CD4-positive, alpha-beta T cell (primary cell): ENCODE data around the gene NLK. TPM values are rescaled to one million over a fixed set of nuclear protein-coding genes. Genes with fewer than 3 reads are reported as not detected.

Source experiments
- ATAC-seq: fragments of 200-7000 bp; cut with Tn5 transposase; one replicate; pipeline ENCODE4 v1.10.0; 2022; ENCODE audit warnings: mild to moderate bottlenecking; ENCODE audit not compliant: poor library complexity
- CTCF ChIA-PET: fragments of 350-600 bp; sonication (Branson Sonifier 250); formaldehyde crosslinking; loops from one replicate; lab custom pipeline; 2021; ENCODE audit warnings: antibody characterized with exemption, inconsistent platforms; lab: Charles Lee
- POLR2A ChIA-PET: fragments of 350-600 bp; sonication (Branson Sonifier 250); formaldehyde crosslinking; loops from one replicate; lab custom pipeline; 2021; ENCODE audit warnings: antibody characterized with exemption, inconsistent platforms; lab: Charles Lee
- DNase-seq, 14 experiments: peaks; one replicate each; pipeline ENCODE4 v3.0.0-alpha.2; 2013 to 2020; ENCODE audit warnings: mixed read lengths in 2 of 14
- H3K27ac ChIP-seq, 2 donors: one replicate each; pipeline versions ENCODE4 v1.5.1 to v1.7.0; 2013; ENCODE audit warnings: low read length in 2 of 2, low read depth in 1 of 2, mild to moderate bottlenecking in 1 of 2
- H3K27me3 ChIP-seq, 2 experiments: 1 replicate in 1 of 2; 2 replicates in 1 of 2; pipeline versions ENCODE4 v1.6.1 to v1.7.0; 2013; ENCODE audit warnings: low read length in 2 of 2, control low read depth in 1 of 2, mild to moderate bottlenecking in 1 of 2, moderate library complexity in 1 of 2; ENCODE audit not compliant: insufficient read depth in 2 of 2, control insufficient read depth in 1 of 2
- H3K36me3 ChIP-seq: one replicate; pipeline ENCODE4 v1.6.1; 2013; ENCODE audit warnings: low read length, control low read depth; ENCODE audit not compliant: insufficient read depth
- H3K4me1 ChIP-seq: one replicate; pipeline ENCODE4 v1.6.1; 2013; ENCODE audit warnings: low read length, control low read depth; ENCODE audit not compliant: insufficient read depth
- H3K4me3 ChIP-seq: one replicate; pipeline ENCODE4 v1.5.1; 2013; ENCODE audit warnings: mild to moderate bottlenecking, low read length, moderate library complexity
- H3K9me3 ChIP-seq, 2 experiments: 1 replicate in 1 of 2; 2 replicates in 1 of 2; pipeline versions ENCODE4 v1.6.1 to v1.7.0; 2013; ENCODE audit warnings: low read length in 2 of 2, mild to moderate bottlenecking in 2 of 2, control low read depth in 1 of 2, moderate library complexity in 1 of 2; ENCODE audit not compliant: control insufficient read depth in 1 of 2, insufficient read depth in 1 of 2
- H3K27ac Mint-ChIP-seq: one replicate; pipeline ENCODE4 v1.8.0; 2020; ENCODE audit warnings: mixed read lengths
- H3K27me3 Mint-ChIP-seq: one replicate; pipeline ENCODE4 v1.8.0; 2021; ENCODE audit warnings: mixed read lengths
- H3K36me3 Mint-ChIP-seq: one replicate; pipeline ENCODE4 v1.8.0; 2021; ENCODE audit warnings: low read depth, mixed read lengths
- H3K4me1 Mint-ChIP-seq: one replicate; pipeline ENCODE4 v1.8.0; 2021; ENCODE audit warnings: low read depth, mixed read lengths
- H3K4me3 Mint-ChIP-seq: one replicate; pipeline ENCODE4 v1.8.0; 2020; ENCODE audit warnings: mild to moderate bottlenecking, mixed read lengths
- H3K9me3 Mint-ChIP-seq: one replicate; pipeline ENCODE4 v1.8.0; 2020; ENCODE audit warnings: mixed read lengths
- intact Hi-C, 2 experiments: fragments of 100-400 bp; cut with DNase I in 1 of 2; cut with micrococcal nuclease in 1 of 2; formaldehyde crosslinking; loops; one replicate each; pipeline versions ENCODE4 v1.15.1 to v1.9.0; 2023 to 2025; cut with DNase I, micrococcal nuclease
- total RNA-seq, 174 experiments: library from RNA in 2 of 174; stranded (reverse) in 2 of 174; gene quantifications; one replicate each; pipeline ENCODE4 v1.2.3 and lab custom pipeline; 2021 to 2026
- TF ChIP-seq, protein P1 (sequence below): fragments of 200-600 bp; IDR thresholded peaks from one replicate; pipeline ENCODE4 v1.8.0; 2022; ENCODE audit warnings: antibody characterized with exemption, mild to moderate bottlenecking

The NLK gene
- total RNA-seq, 2 experiments from 2014 or later, result 6.8 to 7.7 TPM

DNA sequence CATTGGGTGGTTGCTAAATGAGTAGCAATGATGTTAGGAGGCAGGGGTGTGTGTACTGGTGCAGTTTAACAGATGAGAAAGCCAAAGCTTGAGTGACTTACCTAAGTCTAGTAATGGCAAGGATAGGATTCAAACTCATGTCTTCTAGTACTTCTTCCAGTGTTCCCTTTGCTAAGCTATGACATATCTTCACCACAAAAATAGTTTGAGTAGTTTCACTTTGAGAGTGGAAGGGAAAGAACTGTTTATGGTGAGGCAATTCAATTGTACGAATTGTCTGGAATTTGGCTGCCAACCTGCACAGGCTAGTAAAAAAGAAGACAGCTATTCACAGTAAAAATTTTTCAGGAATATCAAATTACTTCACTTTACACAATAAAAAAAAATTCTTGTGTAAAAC lies 138.0 kb downstream of the NLK start:
- Mint-ChIP-seq H3K27ac (no peak overlapping the region), H3K4me1 (no peaks in the 10 kb centered on the region), H3K27me3 (no peaks in the 10 kb centered on the region), H3K36me3 (peaks cover 55% of the 10 kb centered on the region), H3K9me3 (no peaks in the 10 kb centered on the region), H3K4me3 (no peak overlapping the region)
- H3K4me1 ChIP-seq, result no peaks in the 10 kb centered on the region
- H3K27me3 ChIP-seq, result no peaks in the 10 kb centered on the region
- POLR2A ChIA-PET, result interaction anchor here (0.6 kb wide), 1 partner anchor 15 kb away, joined by 3 read pairs; no protein-coding TSS in a partner anchor
- intact Hi-C loops, result no loop called here
- H3K4me3 ChIP-seq, result no peak overlapping the region
- no peak for DNase-seq
- TF ChIP-seq, protein P1, sequence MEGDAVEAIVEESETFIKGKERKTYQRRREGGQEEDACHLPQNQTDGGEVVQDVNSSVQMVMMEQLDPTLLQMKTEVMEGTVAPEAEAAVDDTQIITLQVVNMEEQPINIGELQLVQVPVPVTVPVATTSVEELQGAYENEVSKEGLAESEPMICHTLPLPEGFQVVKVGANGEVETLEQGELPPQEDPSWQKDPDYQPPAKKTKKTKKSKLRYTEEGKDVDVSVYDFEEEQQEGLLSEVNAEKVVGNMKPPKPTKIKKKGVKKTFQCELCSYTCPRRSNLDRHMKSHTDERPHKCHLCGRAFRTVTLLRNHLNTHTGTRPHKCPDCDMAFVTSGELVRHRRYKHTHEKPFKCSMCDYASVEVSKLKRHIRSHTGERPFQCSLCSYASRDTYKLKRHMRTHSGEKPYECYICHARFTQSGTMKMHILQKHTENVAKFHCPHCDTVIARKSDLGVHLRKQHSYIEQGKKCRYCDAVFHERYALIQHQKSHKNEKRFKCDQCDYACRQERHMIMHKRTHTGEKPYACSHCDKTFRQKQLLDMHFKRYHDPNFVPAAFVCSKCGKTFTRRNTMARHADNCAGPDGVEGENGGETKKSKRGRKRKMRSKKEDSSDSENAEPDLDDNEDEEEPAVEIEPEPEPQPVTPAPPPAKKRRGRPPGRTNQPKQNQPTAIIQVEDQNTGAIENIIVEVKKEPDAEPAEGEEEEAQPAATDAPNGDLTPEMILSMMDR, result no peak
- ATAC-seq, result no peak
- no peaks in the 10 kb centered on the region for H3K9me3 ChIP-seq
- H3K27ac ChIP-seq, result no peak overlapping the region
- CTCF ChIA-PET, result no interaction called here
- no peaks in the 10 kb centered on the region for H3K36me3 ChIP-seq

DNA sequence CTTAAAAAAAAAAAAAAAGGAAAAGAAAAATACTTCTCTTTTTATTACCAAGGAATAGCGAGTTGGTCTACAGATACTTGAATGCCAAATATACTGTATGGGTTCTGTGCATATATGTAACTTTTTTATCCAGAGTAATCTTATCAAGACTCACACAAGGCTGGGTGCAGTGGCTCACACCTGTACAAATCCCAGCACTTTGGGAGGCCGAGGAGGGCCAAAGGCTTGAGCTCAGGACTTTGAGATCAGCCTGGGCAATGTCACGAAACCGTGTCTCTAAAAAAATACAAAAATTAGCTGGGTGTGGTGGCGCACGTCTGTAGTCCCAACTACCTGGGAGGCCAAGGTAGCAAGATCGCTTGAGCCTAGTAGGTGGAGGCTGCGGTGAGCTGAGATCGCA lies 139.1 kb downstream of the NLK start:
- Histone ChIP-seq H3K4me1 (no peaks in the 10 kb centered on the region), H3K27me3 (no peaks in the 10 kb centered on the region), H3K4me3 (no peak overlapping the region), H3K36me3 (no peaks in the 10 kb centered on the region), H3K27ac (no peak overlapping the region), H3K9me3 (no peaks in the 10 kb centered on the region)
- ChIA-PET CTCF (no interaction called here), POLR2A (interaction anchor here (0.8 kb wide), 1 partner anchor 9 kb away, joined by 3 read pairs; no protein-coding TSS in a partner anchor)
- DNase-seq (no peak), ATAC-seq (no peak)
- TF ChIP-seq, protein P1, result no peak
- H3K27ac Mint-ChIP-seq, result no peak overlapping the region
- intact Hi-C loops, result no loop called here
- no peaks in the 10 kb centered on the region for H3K27me3 Mint-ChIP-seq
- H3K4me3 Mint-ChIP-seq, result no peak overlapping the region
- no peaks in the 10 kb centered on the region for H3K4me1 Mint-ChIP-seq
- no peaks in the 10 kb centered on the region for H3K9me3 Mint-ChIP-seq
- H3K36me3 Mint-ChIP-seq, result peaks cover 66% of the 10 kb centered on the region

DNA sequence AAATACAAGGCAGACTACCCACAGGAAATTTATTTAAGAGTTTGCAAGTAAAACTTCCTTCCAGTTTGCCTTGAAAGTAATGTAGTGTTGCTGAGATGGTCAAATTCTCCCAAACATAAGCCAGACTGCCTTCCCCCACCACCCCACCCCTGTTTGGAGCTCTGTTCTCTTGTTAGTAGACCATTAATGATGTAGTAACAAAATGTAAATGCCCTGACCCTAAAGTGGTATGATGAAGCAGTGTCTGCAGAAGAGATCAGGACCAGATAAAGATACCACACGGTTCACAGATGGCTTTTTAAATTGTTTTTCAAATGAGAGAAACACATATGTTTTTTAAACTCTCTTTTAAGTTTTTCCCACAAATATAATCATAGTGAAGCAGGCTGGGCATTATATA lies 140.1 kb downstream of the NLK start:
- H3K27ac ChIP-seq, result no peak overlapping the region
- Mint-ChIP-seq H3K36me3 (peaks cover 69% of the 10 kb centered on the region), H3K27ac (no peak overlapping the region), H3K4me3 (no peak overlapping the region), H3K4me1 (no peaks in the 10 kb centered on the region), H3K27me3 (no peaks in the 10 kb centered on the region), H3K9me3 (no peaks in the 10 kb centered on the region)
- H3K4me3 ChIP-seq, result no peak overlapping the region
- H3K27me3 ChIP-seq, result no peaks in the 10 kb centered on the region
- no peak for ATAC-seq
- no peak for DNase-seq
- no peaks in the 10 kb centered on the region for H3K4me1 ChIP-seq
- CTCF ChIA-PET, result no interaction called here
- H3K9me3 ChIP-seq, result no peaks in the 10 kb centered on the region
- POLR2A ChIA-PET, result interaction anchor here (0.8 kb wide), 1 partner anchor 10 kb away, joined by 3 read pairs; no protein-coding TSS in a partner anchor
- TF ChIP-seq, protein P1, result no peak
- intact Hi-C loops, result no loop called here
- H3K36me3 ChIP-seq, result no peaks in the 10 kb centered on the region
